PC-3 (cell line): ENCODE results near the gene MARCKSL1. TPM values are rescaled to one million over a fixed set of nuclear protein-coding genes. Genes with fewer than 3 reads are reported as not detected.

Experiments used
- ATAC-seq: fragments of 200-7000 bp; cut with Tn5 transposase; 2 replicates; pipeline ENCODE4 v1.9.1; 2020; ENCODE audit warnings: mild to moderate bottlenecking, moderate library complexity
- BruUV-seq: library from RNA; stranded (reverse); fragments of 400-500 nt; replicated peaks from 2 replicates; lab custom pipeline; 2021; lab: Mats Ljungman, UMichigan
- CTCF ChIA-PET: fragments of 300-600 bp; sonication (Branson Sonifier 250); formaldehyde crosslinking; loops from one replicate; lab custom pipeline; 2022; ENCODE audit warnings: antibody characterized with exemption; lab: Charles Lee
- POLR2A ChIA-PET: fragments of 300-600 bp; sonication (Branson Sonifier 250); formaldehyde crosslinking; loops from one replicate; lab custom pipeline; 2022; ENCODE audit warnings: antibody characterized with exemption; ENCODE audit not compliant: unreplicated experiment; lab: Charles Lee
- DNase-seq: peaks from one replicate; pipeline ENCODE4 v3.0.0-alpha.2; 2015
- H2AFZ ChIP-seq: fragments of 300-600 bp; sonication (generic); 2 replicates; pipeline ENCODE4 v1.6.0; 2016; ENCODE audit warnings: antibody characterized with exemption, low read length
- H3F3A ChIP-seq: fragments of 300-600 bp; sonication (generic); one replicate; pipeline ENCODE4 v1.6.0; 2017; ENCODE audit warnings: antibody characterized with exemption, low read length, control low read depth, mild to moderate bottlenecking; ENCODE audit not compliant: unreplicated experiment
- H3K27ac ChIP-seq: fragments of 300-600 bp; sonication (generic); 2 replicates; pipeline ENCODE4 v1.5.1; 2016; ENCODE audit warnings: mild to moderate bottlenecking, low read length
- H3K27me3 ChIP-seq: fragments of 300-600 bp; sonication (generic); 2 replicates; pipeline ENCODE4 v1.6.1; 2016; ENCODE audit warnings: low read length, mixed read lengths
- H3K36me3 ChIP-seq: fragments of 300-600 bp; sonication (generic); 2 replicates; pipeline ENCODE4 v1.6.1; 2016; ENCODE audit warnings: low read depth, mixed run types, low read length, mixed read lengths
- H3K4me1 ChIP-seq: fragments of 300-600 bp; sonication (generic); 2 replicates; pipeline ENCODE4 v1.5.1; 2016; ENCODE audit warnings: low read length; ENCODE audit not compliant: insufficient read depth
- H3K4me2 ChIP-seq: fragments of 300-600 bp; sonication (generic); 2 replicates; pipeline ENCODE4 v1.6.0; 2016; ENCODE audit warnings: low read length
- H3K4me3 ChIP-seq: fragments of 300-600 bp; sonication (generic); 2 replicates; pipeline ENCODE4 v1.5.1; 2016; ENCODE audit warnings: mild to moderate bottlenecking, low read length, mixed read lengths
- H3K79me2 ChIP-seq: fragments of 300-600 bp; sonication (generic); 2 replicates; pipeline ENCODE4 v1.6.1; 2017; ENCODE audit warnings: low read length, mixed read lengths
- H3K9ac ChIP-seq: fragments of 300-600 bp; sonication (generic); 2 replicates; pipeline ENCODE4 v1.6.0; 2016; ENCODE audit warnings: mild to moderate bottlenecking, low read length
- H3K9me2 ChIP-seq: fragments of 300-600 bp; sonication (generic); replicated peaks from 2 replicates; pipeline ENCODE4 v1.6.1; 2016; ENCODE audit warnings: mixed run types, low read length, mixed read lengths
- H3K9me3 ChIP-seq: fragments of 300-600 bp; sonication (generic); 2 replicates; pipeline ENCODE4 v1.6.1; 2016; ENCODE audit warnings: low read length, mixed read lengths
- H4K20me1 ChIP-seq: fragments of 300-600 bp; sonication (generic); 2 replicates; pipeline ENCODE4 v1.6.1; 2016; ENCODE audit warnings: low read length, mixed read lengths
- EZH2 ChIP-seq: fragments of 300-600 bp; sonication (generic); IDR thresholded peaks from one replicate; pipeline ENCODE4 v1.6.1; 2017; ENCODE audit warnings: antibody characterized with exemption, mild to moderate bottlenecking, low read length; ENCODE audit not compliant: unreplicated experiment
- EZH2phosphoT487 ChIP-seq: fragments of 300-600 bp; sonication (generic); IDR thresholded peaks from 2 replicates; pipeline ENCODE4 v1.6.1; 2018; ENCODE audit warnings: mild to moderate bottlenecking, antibody characterized with exemption, low read length, borderline replicate concordance
- intact Hi-C: fragments of 100-400 bp; cut with micrococcal nuclease; formaldehyde crosslinking; loops from 2 replicates; pipeline ENCODE4 v1.9.0; 2023
- total RNA-seq: library from RNA; depleted of rRNA; stranded (reverse); fragments of >200 nt; gene quantifications from 2 replicates; pipeline ENCODE4 v1.2.3, GENCODE V29; 2014
- TF ChIP-seq, protein P1 (sequence below): fragments of 300-600 bp; sonication (generic); conservative IDR thresholded peaks from 2 replicates; pipeline ENCODE4 v1.5.1; 2017; ENCODE audit warnings: antibody characterized with exemption, low read depth, mild to moderate bottlenecking, low read length

Gene MARCKSL1
- total RNA-seq, 1 experiment from 2014 or later: 159 TPM

DNA sequence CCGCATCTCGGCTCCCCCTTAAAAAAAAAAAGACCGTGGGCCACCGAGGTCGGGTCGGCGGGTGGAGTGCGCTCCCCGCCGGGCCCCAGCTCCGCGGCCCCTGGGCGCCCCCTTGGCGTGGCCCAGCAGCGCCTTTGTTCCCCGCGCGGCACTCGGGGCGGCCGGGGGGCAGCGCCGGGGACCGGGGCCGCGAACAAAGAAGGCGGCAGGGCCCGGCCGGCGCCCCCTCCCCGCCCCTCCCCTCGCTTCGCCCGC is 571 bp downstream of the MARCKSL1 start:
- Histone ChIP-seq H4K20me1 (peaks cover 27% of the 10 kb centered on the region), H3F3A (peaks cover 3% of the 10 kb centered on the region), H3K9me3 (no peaks in the 10 kb centered on the region), H3K79me2 (peaks cover 23% of the 10 kb centered on the region), H3K4me2 (peak overlapping the region; percentile 98), H3K4me1 (peaks cover 67% of the 10 kb centered on the region), H3K4me3 (peak overlapping the region; percentile 86), H3K9ac (peak overlapping the region; percentile 72), H2AFZ (no peak overlapping the region), H3K27me3 (no peaks in the 10 kb centered on the region), H3K9me2 (no peaks in the 10 kb centered on the region), H3K36me3 (peaks cover 18% of the 10 kb centered on the region), H3K27ac (no peak overlapping the region)
- TF ChIP-seq EZH2phosphoT487: no peak
- TF ChIP-seq, protein P1, sequence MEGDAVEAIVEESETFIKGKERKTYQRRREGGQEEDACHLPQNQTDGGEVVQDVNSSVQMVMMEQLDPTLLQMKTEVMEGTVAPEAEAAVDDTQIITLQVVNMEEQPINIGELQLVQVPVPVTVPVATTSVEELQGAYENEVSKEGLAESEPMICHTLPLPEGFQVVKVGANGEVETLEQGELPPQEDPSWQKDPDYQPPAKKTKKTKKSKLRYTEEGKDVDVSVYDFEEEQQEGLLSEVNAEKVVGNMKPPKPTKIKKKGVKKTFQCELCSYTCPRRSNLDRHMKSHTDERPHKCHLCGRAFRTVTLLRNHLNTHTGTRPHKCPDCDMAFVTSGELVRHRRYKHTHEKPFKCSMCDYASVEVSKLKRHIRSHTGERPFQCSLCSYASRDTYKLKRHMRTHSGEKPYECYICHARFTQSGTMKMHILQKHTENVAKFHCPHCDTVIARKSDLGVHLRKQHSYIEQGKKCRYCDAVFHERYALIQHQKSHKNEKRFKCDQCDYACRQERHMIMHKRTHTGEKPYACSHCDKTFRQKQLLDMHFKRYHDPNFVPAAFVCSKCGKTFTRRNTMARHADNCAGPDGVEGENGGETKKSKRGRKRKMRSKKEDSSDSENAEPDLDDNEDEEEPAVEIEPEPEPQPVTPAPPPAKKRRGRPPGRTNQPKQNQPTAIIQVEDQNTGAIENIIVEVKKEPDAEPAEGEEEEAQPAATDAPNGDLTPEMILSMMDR: no peak
- TF ChIP-seq EZH2: no peak
- intact Hi-C loops: no loop called here
- ATAC-seq: no peak
- POLR2A ChIA-PET: interaction anchor here (0.7 to 1.5 kb wide), 3 partner anchors 14 to 139 kb away, joined by 4 to 8 read pairs (median 7); partner anchors contain the start of gene BSDC1
- BruUV-seq: no TSS peak
- CTCF ChIA-PET: no interaction called here
- no peak for DNase-seq

DNA sequence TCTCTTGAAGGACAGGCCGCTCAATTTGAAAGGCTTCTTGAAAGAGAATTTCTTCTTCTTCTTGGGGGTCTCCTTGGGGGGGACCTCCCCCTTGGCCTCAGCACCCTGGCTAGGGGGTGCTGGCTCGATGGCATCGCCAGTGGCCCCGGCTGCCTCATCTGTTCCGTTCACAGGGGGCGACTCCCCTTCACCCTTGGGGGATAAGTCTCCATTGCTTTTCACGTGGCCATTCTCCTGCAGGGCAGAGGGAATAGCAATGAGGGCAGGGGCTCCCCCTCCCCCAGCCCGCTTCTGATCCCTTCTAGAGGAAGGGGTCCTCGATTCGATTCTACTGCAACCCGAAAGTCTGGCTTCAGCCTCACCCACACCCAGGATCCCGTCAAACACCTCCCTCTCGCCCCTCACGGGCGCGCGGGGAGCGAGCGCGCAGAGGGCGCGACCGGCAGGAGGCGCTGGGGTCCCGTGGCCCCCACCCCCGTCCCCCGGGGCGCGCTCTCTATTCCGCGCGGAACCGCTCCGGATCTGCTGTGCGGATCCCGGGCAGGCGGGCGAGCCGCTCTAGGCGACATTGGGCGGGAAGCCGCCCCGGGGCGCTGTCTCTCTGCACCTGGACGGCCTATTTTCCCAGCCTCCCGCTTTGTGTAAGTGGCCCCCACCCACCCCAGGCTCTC is 1.0 kb downstream of the MARCKSL1 start:
- ATAC-seq: peak; percentile 23
- DNase-seq: peak; percentile 46
- H3K4me2 ChIP-seq: peak overlapping the region; percentile 98
- no peaks in the 10 kb centered on the region for H3K9me3 ChIP-seq
- BruUV-seq: no TSS peak
- CTCF ChIA-PET: no interaction called here
- H3K9ac ChIP-seq: peak overlapping the region; percentile 72
- H3K4me3 ChIP-seq: peak overlapping the region; percentile 86
- no peak for TF ChIP-seq EZH2phosphoT487
- TF ChIP-seq, protein P1: peak; percentile 75
- H3K36me3 ChIP-seq: peaks cover 22% of the 10 kb centered on the region
- peaks cover 27% of the 10 kb centered on the region for H4K20me1 ChIP-seq
- H3K27ac ChIP-seq: no peak overlapping the region
- POLR2A ChIA-PET: interaction anchor here (0.7 kb wide), 1 partner anchor 139 kb away, joined by 7 read pairs; no protein-coding TSS in a partner anchor
- intact Hi-C loops: loop anchor here (5.0 kb wide), 1 partner anchor 93 kb away; no protein-coding TSS in a partner anchor
- H3K27me3 ChIP-seq: no peaks in the 10 kb centered on the region
- peaks cover 3% of the 10 kb centered on the region for H3F3A ChIP-seq
- no peaks in the 10 kb centered on the region for H3K9me2 ChIP-seq
- H3K4me1 ChIP-seq: peaks cover 67% of the 10 kb centered on the region
- H2AFZ ChIP-seq: no peak overlapping the region
- H3K79me2 ChIP-seq: peaks cover 23% of the 10 kb centered on the region

- Histone ChIP-seq H4K20me1 (peaks cover 27% of the 10 kb centered on the region), H3K9me2 (no peaks in the 10 kb centered on the region), H3K4me1 (peaks cover 62% of the 10 kb centered on the region), H3K27ac (no peak overlapping the region), H3K4me2 (peak overlapping the region; percentile 98), H3K79me2 (peaks cover 23% of the 10 kb centered on the region), H3K9me3 (no peaks in the 10 kb centered on the region), H3K4me3 (peak overlapping the region; percentile 86), H3K9ac (peak overlapping the region; percentile 72), H3K36me3 (peaks cover 27% of the 10 kb centered on the region), H2AFZ (no peak overlapping the region), H3K27me3 (no peaks in the 10 kb centered on the region), H3F3A (peaks cover 3% of the 10 kb centered on the region)
- ATAC-seq (0 out of 2 replicates have a peak, but pooled peaks have one; percentile 3), DNase-seq (no peak)
- ChIA-PET CTCF (interaction anchor here (0.8 kb wide), 1 partner anchor 13 kb away, joined by 5 read pairs; no protein-coding TSS in a partner anchor), POLR2A (no interaction called here)
- BruUV-seq: no TSS peak
- no peak for TF ChIP-seq EZH2phosphoT487
- TF ChIP-seq EZH2: no peak
- TF ChIP-seq, protein P1: no peak
- intact Hi-C loops: loop anchor here (5.0 kb wide), 1 partner anchor 92 kb away; no protein-coding TSS in a partner anchor
These were observed 1.7 kb downstream of the MARCKSL1 start for GRCh38 chr1:32334274-32334861.
